H1 (cell line): ENCODE measurements around the gene ZNF423. TPM values are rescaled to one million over a fixed set of nuclear protein-coding genes. Genes with fewer than 3 reads are reported as not detected.

Experiments
- CTCF ChIA-PET: fragments of 300-600 bp; sonication (Branson Sonifier 250); formaldehyde crosslinking; loops from one replicate; lab custom pipeline; 2021; ENCODE audit not compliant: partially characterized antibody; lab: Charles Lee
- POLR2A ChIA-PET: fragments of 300-600 bp; sonication (Branson Sonifier 250); formaldehyde crosslinking; loops from one replicate; lab custom pipeline; 2021; ENCODE audit warnings: inconsistent platforms; ENCODE audit not compliant: partially characterized antibody; lab: Charles Lee
- DNase-seq, 2 experiments: peaks; one replicate each; pipeline versions ENCODE4 v3.0.0 to v3.0.0-alpha.2; 2010 to 2022; ENCODE audit warnings: low spot score in 2 of 2, low read depth in 1 of 2, mixed read lengths in 1 of 2
- FAIRE-seq: peaks from 2 replicates; lab custom pipeline; 2011; peaks lifted over from hg19 to GRCh38; lab: Jason Lieb, UNC
- H2AFZ ChIP-seq: 2 replicates; pipeline ENCODE4 v1.8.1; 2012; ENCODE audit warnings: low read length, inconsistent platforms
- H2AK5ac ChIP-seq: 2 replicates; pipeline ENCODE4 v1.6.1; 2013; ENCODE audit warnings: low read depth, low read length
- H2BK120ac ChIP-seq: replicated peaks from 2 replicates; pipeline ENCODE3; 2013; ENCODE audit warnings: low read depth, low read length, inconsistent platforms
- H2BK12ac ChIP-seq: 2 replicates; pipeline ENCODE4 v1.6.1; 2013; ENCODE audit warnings: low read depth, low read length
- H2BK15ac ChIP-seq: 2 replicates; pipeline ENCODE4 v1.6.1; 2013; ENCODE audit warnings: low read length
- H2BK20ac ChIP-seq: 2 replicates; pipeline ENCODE4 v1.6.1; 2013; ENCODE audit warnings: low read length
- H2BK5ac ChIP-seq: 2 replicates; pipeline ENCODE4 v1.6.1; 2013; ENCODE audit warnings: low read depth, low read length
- H3K14ac ChIP-seq: 2 replicates; pipeline ENCODE4 v1.6.1; 2013; ENCODE audit warnings: inconsistent platforms; ENCODE audit not compliant: insufficient read length
- H3K18ac ChIP-seq: 2 replicates; pipeline ENCODE4 v1.6.1; 2013; ENCODE audit warnings: low read length; ENCODE audit errors: extremely low read depth
- H3K23ac ChIP-seq: 2 replicates; pipeline ENCODE4 v1.6.1; 2013; ENCODE audit warnings: inconsistent platforms; ENCODE audit not compliant: insufficient read length
- H3K23me2 ChIP-seq: 2 replicates; pipeline ENCODE4 v1.6.1; 2013; ENCODE audit warnings: low read depth, low read length
- H3K27ac ChIP-seq: 2 replicates; pipeline ENCODE4 v1.6.1; 2011; ENCODE audit warnings: low read depth, low read length, inconsistent platforms
- H3K27me3 ChIP-seq, 4 experiments: replicated peaks in 1 of 4; 1 replicate in 1 of 4; 2 replicates in 3 of 4; pipeline versions ENCODE4 v1.6.1 to v1.8.1; 2011 to 2013; ENCODE audit warnings: low read length in 3 of 4, mild to moderate bottlenecking in 3 of 4, inconsistent platforms in 2 of 4, mixed read lengths in 2 of 4, moderate library complexity in 1 of 4; ENCODE audit not compliant: control insufficient read depth in 3 of 4, insufficient read depth in 3 of 4; ENCODE audit errors: extremely low read depth in 1 of 4
- H3K36me3 ChIP-seq, 4 experiments: 2 replicates each; pipeline versions ENCODE4 v1.6.1 to v1.8.1; 2011 to 2013; ENCODE audit warnings: mild to moderate bottlenecking in 4 of 4, low read length in 3 of 4, moderate library complexity in 2 of 4, control low read depth in 1 of 4, inconsistent platforms in 1 of 4; ENCODE audit not compliant: insufficient read depth in 4 of 4, control insufficient read depth in 2 of 4
- H3K4ac ChIP-seq: replicated peaks from 2 replicates; pipeline ENCODE3; 2013; ENCODE audit warnings: low read length, low read depth, mixed read lengths, inconsistent platforms; ENCODE audit not compliant: insufficient read length
- H3K4me1 ChIP-seq, 4 experiments: replicated peaks in 1 of 4; 1 replicate in 1 of 4; 2 replicates in 3 of 4; pipeline versions ENCODE4 v1.6.1 to v1.8.1; 2011 to 2013; ENCODE audit warnings: low read length in 3 of 4, inconsistent platforms in 2 of 4, mixed read lengths in 1 of 4; ENCODE audit not compliant: insufficient read depth in 4 of 4, control insufficient read depth in 3 of 4
- H3K4me2 ChIP-seq, 2 experiments: 2 replicates each; pipeline versions ENCODE4 v1.6.1 to v1.8.1; 2011 to 2013; ENCODE audit warnings: low read depth in 2 of 2, low read length in 2 of 2, control low read depth in 1 of 2, inconsistent platforms in 1 of 2, mild to moderate bottlenecking in 1 of 2; ENCODE audit not compliant: insufficient read depth in 1 of 2
- H3K4me3 ChIP-seq, 4 experiments: fragments of 200-600, 300-600 bp in 1 of 4; sonication (generic), shearing (Covaris generic), sonication (Bioruptor Twin) in 1 of 4; 2 replicates each; pipeline versions ENCODE4 v1.5.1 to v1.8.1; 2011 to 2016; ENCODE audit warnings: low read length in 4 of 4, low read depth in 3 of 4, control low read depth in 2 of 4, inconsistent platforms in 2 of 4, mild to moderate bottlenecking in 2 of 4, mixed read lengths in 1 of 4, moderate library complexity in 1 of 4; ENCODE audit not compliant: insufficient read depth in 2 of 4; ENCODE audit errors: extremely low read depth in 1 of 4
- H3K56ac ChIP-seq: replicated peaks from 2 replicates; pipeline ENCODE3; 2013; ENCODE audit warnings: low read depth, mild to moderate bottlenecking, mixed read lengths, low read length, inconsistent platforms; ENCODE audit not compliant: insufficient read length
- H3K79me1 ChIP-seq: 2 replicates; pipeline ENCODE4 v1.6.1; 2013; ENCODE audit warnings: low read depth, low read length, control low read depth
- H3K79me2 ChIP-seq, 2 experiments: 2 replicates each; pipeline versions ENCODE4 v1.6.1 to v1.8.1; 2012 to 2013; ENCODE audit warnings: low read length in 2 of 2, mild to moderate bottlenecking in 2 of 2, inconsistent platforms in 1 of 2; ENCODE audit not compliant: insufficient read depth in 2 of 2, control insufficient read depth in 1 of 2
- H3K9ac ChIP-seq, 4 experiments: replicated peaks in 1 of 4; 1 replicate in 1 of 4; 2 replicates in 3 of 4; pipeline versions ENCODE4 v1.6.1 to v1.8.1; 2011 to 2013; ENCODE audit warnings: low read depth in 3 of 4, low read length in 3 of 4, control low read depth in 2 of 4, mild to moderate bottlenecking in 2 of 4, moderate library complexity in 2 of 4, inconsistent platforms in 1 of 4; ENCODE audit errors: extremely low read depth in 1 of 4
- H3K9me3 ChIP-seq, 2 experiments: 2 replicates each; pipeline versions ENCODE4 v1.6.1 to v1.8.1; 2012 to 2013; ENCODE audit warnings: mild to moderate bottlenecking in 2 of 2, moderate library complexity in 2 of 2, control low read depth in 1 of 2, inconsistent platforms in 1 of 2, low read depth in 1 of 2, low read length in 1 of 2, mixed read lengths in 1 of 2; ENCODE audit not compliant: insufficient read depth in 2 of 2
- H4K20me1 ChIP-seq, 2 experiments: replicated peaks in 1 of 2; 2 replicates each; pipeline versions ENCODE3 to v1.8.1; 2011 to 2013; ENCODE audit warnings: inconsistent platforms in 2 of 2, low read length in 2 of 2, mild to moderate bottlenecking in 1 of 2; ENCODE audit not compliant: insufficient read depth in 2 of 2, control insufficient read depth in 1 of 2
- H4K5ac ChIP-seq: 2 replicates; pipeline ENCODE4 v1.6.1; 2013; ENCODE audit warnings: low read length, low read depth, mixed read lengths, inconsistent platforms; ENCODE audit not compliant: insufficient read length
- H4K8ac ChIP-seq: 2 replicates; pipeline ENCODE4 v1.8.0; 2013; ENCODE audit warnings: mild to moderate bottlenecking, moderate library complexity, low read length, inconsistent platforms; ENCODE audit not compliant: insufficient read depth; ENCODE audit errors: extremely low read depth
- H4K91ac ChIP-seq: replicated peaks from 2 replicates; pipeline ENCODE3; 2013; ENCODE audit warnings: low read length, mixed read lengths, inconsistent platforms; ENCODE audit not compliant: insufficient read length
- BACH1 ChIP-seq: IDR thresholded peaks from 2 replicates; pipeline ENCODE4 v1.6.1; 2012; ENCODE audit warnings: low read length, improper control_type of control experiment
- BRCA1 ChIP-seq: IDR thresholded peaks from 2 replicates; pipeline ENCODE4 v1.6.1; 2012; ENCODE audit warnings: low read depth, low read length, improper control_type of control experiment
- CBX8 ChIP-seq: fragments of 300-800, 300-1000 bp; sonication (generic); IDR thresholded peaks from 2 replicates; pipeline ENCODE4 v1.7.1; 2016; ENCODE audit warnings: low read depth, low read length, borderline replicate concordance
- CHD1 ChIP-seq: IDR thresholded peaks from 2 replicates; pipeline ENCODE4 v1.6.1; 2012; ENCODE audit warnings: low read depth, low read length, improper control_type of control experiment
- E2F6 ChIP-seq: IDR thresholded peaks from 2 replicates; pipeline ENCODE4 v1.6.1; 2012; ENCODE audit warnings: inconsistent platforms
- EZH2 ChIP-seq: fragments of 200-600 bp; sonication (generic); IDR thresholded peaks from 2 replicates; pipeline ENCODE4 v1.7.1; 2012; ENCODE audit warnings: low read depth, mild to moderate bottlenecking, moderate library complexity, low read length, inconsistent platforms; ENCODE audit not compliant: severe bottlenecking
- GABPA ChIP-seq: IDR thresholded peaks from 2 replicates; pipeline ENCODE4 v1.6.1; 2011; ENCODE audit warnings: mild to moderate bottlenecking, low read length, moderate library complexity, borderline replicate concordance; ENCODE audit not compliant: insufficient read depth
- HDAC2 ChIP-seq, 2 experiments: fragments of 300-600 bp in 1 of 2; sonication (generic) in 1 of 2; IDR thresholded peaks; 2 replicates each; pipeline ENCODE4 v1.6.1; 2011 to 2012; ENCODE audit warnings: low read depth in 2 of 2, low read length in 2 of 2, mild to moderate bottlenecking in 2 of 2, moderate library complexity in 2 of 2, borderline replicate concordance in 1 of 2, inconsistent platforms in 1 of 2
- JUN ChIP-seq: IDR thresholded peaks from 2 replicates; pipeline ENCODE4 v1.6.1; 2011; ENCODE audit warnings: low read depth, mild to moderate bottlenecking, improper control_type of control experiment, low read length
- KDM1A ChIP-seq: fragments of 200-600, 300-600 bp; sonication (generic); IDR thresholded peaks from 2 replicates; pipeline ENCODE4 v1.7.1; 2016; ENCODE audit warnings: mild to moderate bottlenecking, low read length, borderline replicate concordance
- MAX ChIP-seq: IDR thresholded peaks from 2 replicates; pipeline ENCODE4 v1.6.1; 2012; ENCODE audit warnings: inconsistent platforms
- NRF1 ChIP-seq: IDR thresholded peaks from 2 replicates; pipeline ENCODE4 v1.6.1; 2011; ENCODE audit warnings: mild to moderate bottlenecking, low read depth, low read length, improper control_type of control experiment
- RFX5 ChIP-seq: IDR thresholded peaks from 2 replicates; pipeline ENCODE4 v1.6.1; 2011; ENCODE audit warnings: low read depth, low read length, improper control_type of control experiment, borderline replicate concordance
- YY1 ChIP-seq: IDR thresholded peaks from 2 replicates; pipeline ENCODE4 v1.6.1; 2011; ENCODE audit warnings: low read depth, mild to moderate bottlenecking, low read length
- WGBS, 2 experiments: shearing (Covaris generic) in 1 of 2; methylation state at CpG; one replicate each; pipeline versions ENCODE4 v1.1.6 to v1.1.7; 2013 to 2015; ENCODE audit warnings: low lambda C conversion rate in 2 of 2, mixed read lengths in 2 of 2, inconsistent platforms in 1 of 2, low coverage in 1 of 2, missing lambda C conversion rate in 1 of 2; ENCODE audit not compliant: insufficient replicate concordance in 2 of 2, insufficient coverage in 1 of 2, insufficient read length in 1 of 2; ENCODE audit errors: extremely low coverage in 1 of 2, missing lambda C conversion rate in 1 of 2; 5-methylcytosine and 5-hydroxymethylcytosine counted together
- polyA plus RNA-seq, 7 experiments: library from polyadenylated mRNA; depleted of rRNA in 3 of 7; stranded (reverse) in 5 of 7; unstranded in 2 of 7; fragments of >200 nt in 5 of 7; fragments of 200-250 nt in 2 of 7; gene quantifications; 1 replicate in 5 of 7; 2 replicates in 1 of 7; 4 replicates in 1 of 7; pipeline versions ENCODE4 v1.2.1 to v1.2.3, GENCODE V29; 2011 to 2013; ENCODE audit warnings: missing spikeins in 2 of 7, mixed read lengths in 2 of 7
- total RNA-seq: library from RNA; stranded (reverse); fragmentation: NEBNext Ultra II Directional; extraction: Animal tissue kit (Norgen Biotek cat#: 25700); gene quantifications from 2 replicates; pipeline ENCODE4 v1.2.1, GENCODE V29; 2021

Gene ZNF423
- total and polyA plus RNA-seq, 2 of the 8 experiments (the other 6 are each of a cell fraction or from before 2014, with no cell fraction given) = 38.2 to 52.3 TPM

GRCh38 chr16:49622084-49622390, 233.9 kb downstream of the ZNF423 start:
- Histone ChIP-seq H3K27ac (no peak overlapping the region), H3K79me2 (no peaks in the 10 kb centered on the region; a peak in 1 of 4 replicates), H2BK15ac (no peak overlapping the region), H3K18ac (no peak overlapping the region), H3K23me2 (peaks cover 11% of the 10 kb centered on the region), H3K4me3 (no peak overlapping the region), H3K9ac (no peak overlapping the region), H2BK12ac (0 out of 2 replicates have a peak overlapping the region, but pooled peaks have one; percentile 60), H3K4ac (no peak overlapping the region), H4K5ac (no peak overlapping the region), H3K4me2 (no peak overlapping the region), H3K14ac (no peak overlapping the region), H2BK120ac (no peak overlapping the region), H3K4me1 (peaks cover 0 to 16% (median 10%) of the 10 kb centered on the region in 4 experiments; a peak in 6 of 7 replicates), H2AFZ (no peak overlapping the region), H2AK5ac (0 out of 2 replicates have a peak overlapping the region, but pooled peaks have one; percentile 39), H4K8ac (no peak overlapping the region), H4K20me1 (peaks cover 0 to 5% of the 10 kb centered on the region in 2 experiments), H2BK20ac (no peak overlapping the region), H3K23ac (no peak overlapping the region), H4K91ac (no peak overlapping the region), H3K36me3 (peaks cover 0 to 8% (median 0%) of the 10 kb centered on the region in 4 experiments; a peak in 1 of 8 replicates), H3K27me3 (no peaks in the 10 kb centered on the region), H3K56ac (no peak overlapping the region), H3K79me1 (peaks cover 4% of the 10 kb centered on the region; the same call in 1 of the 2 replicates), H2BK5ac (no peak overlapping the region), H3K9me3 (no peaks in the 10 kb centered on the region)
- WGBS, 2 experiments = 88% methylated on average over 4 of the region's 4 CpGs; no CpG with 5 or more reads in 1 of the 2 experiments
- FAIRE-seq (no peak), DNase-seq (no peak)
- CTCF ChIA-PET = no interaction called here
- POLR2A ChIA-PET = no interaction called here
- TF ChIP-seq CHD1 (no peak), NRF1 (no peak), EZH2 (no peak), BRCA1 (no peak), BACH1 (no peak), YY1 (no peak), CBX8 (no peak), GABPA (no peak), MAX (no peak), KDM1A (no peak), RFX5 (no peak), HDAC2 (IDR thresholded peaks at IDR 0.05; ENCODE audit: borderline replicate concordance in 1 of 2, low read depth in 2 of 2, low read length in 2 of 2) (no peak), E2F6 (no peak), JUN (no peak)
